ENCODE data around the gene MYLK4. TPM values are rescaled to one million over a fixed set of nuclear protein-coding genes. Genes with fewer than 3 reads are reported as not detected.

The MYLK4 gene
- total and polyA plus RNA-seq, 4 donors, result 1.4 to 3.8 (median 2.5) TPM

DNA sequence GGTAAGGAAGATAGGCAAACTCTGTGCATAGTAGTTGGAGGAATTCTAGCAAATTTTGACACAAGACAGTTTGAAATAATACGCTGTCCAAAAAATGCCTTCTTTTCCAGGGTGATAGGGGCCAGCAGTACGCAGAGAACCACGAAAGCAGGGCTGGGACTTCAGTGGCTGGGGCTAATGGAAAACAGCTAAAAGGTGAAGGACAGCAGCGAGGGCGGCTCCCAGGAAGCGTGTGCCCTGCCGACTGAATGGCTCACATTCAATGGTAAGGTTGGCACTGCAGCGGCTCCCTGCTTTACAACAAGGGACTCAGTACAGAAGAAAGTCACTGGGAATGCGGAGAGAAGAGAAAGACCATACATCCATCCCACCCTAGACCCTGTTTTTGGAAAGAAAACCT, 131.1 kb downstream of the MYLK4 start:
- H3K27ac ChIP-seq (ENCODE audit: low read depth, low read length), result no peak overlapping the region
- no peak for DNase-seq (ENCODE audit: low read depth in 4 of 6, low spot score in 6 of 6)
- WGBS (ENCODE audit: insufficient coverage), result 98% methylated on average over 5 of the region's 9 CpGs
- no peaks in the 10 kb centered on the region for H3K27me3 ChIP-seq (ENCODE audit: control insufficient read depth, insufficient read depth, low read length)
- no peak overlapping the region for H3K4me3 ChIP-seq (ENCODE audit: low read depth, low read length)
- no peaks in the 10 kb centered on the region for H3K36me3 ChIP-seq (ENCODE audit: control insufficient read depth, insufficient read depth, low read length)
- peaks cover 3% of the 10 kb centered on the region for H3K4me1 ChIP-seq (ENCODE audit: control insufficient read depth, insufficient read depth, low read length)
- no peaks in the 10 kb centered on the region for H3K9me3 ChIP-seq (ENCODE audit: control insufficient read depth, insufficient read depth, low read length)

- Histone ChIP-seq H3K4me1 (ENCODE audit: control insufficient read depth, insufficient read depth, low read length) (no peaks in the 10 kb centered on the region), H3K9me3 (ENCODE audit: control insufficient read depth, insufficient read depth, low read length) (peaks cover 2% of the 10 kb centered on the region), H3K36me3 (ENCODE audit: control insufficient read depth, insufficient read depth, low read length) (no peaks in the 10 kb centered on the region), H3K4me3 (ENCODE audit: low read depth, low read length) (no peak overlapping the region), H3K27me3 (ENCODE audit: control insufficient read depth, insufficient read depth, low read length) (no peaks in the 10 kb centered on the region), H3K27ac (ENCODE audit: low read depth, low read length) (no peak overlapping the region)
- no CpG with 5 or more reads among the region's 4 CpGs for WGBS (ENCODE audit: insufficient coverage)
- DNase-seq (ENCODE audit: low read depth in 4 of 6, low spot score in 6 of 6), result no peak
Observed at GRCh38 chr6:2617729-2618128, 133.0 kb downstream of the MYLK4 start.

- DNase-seq (ENCODE audit: low read depth in 4 of 6, low spot score in 6 of 6), result no peak
- Histone ChIP-seq H3K36me3 (ENCODE audit: control insufficient read depth, insufficient read depth, low read length) (no peaks in the 10 kb centered on the region), H3K4me3 (ENCODE audit: low read depth, low read length) (no peak overlapping the region), H3K9me3 (ENCODE audit: control insufficient read depth, insufficient read depth, low read length) (peaks cover 2% of the 10 kb centered on the region), H3K4me1 (ENCODE audit: control insufficient read depth, insufficient read depth, low read length) (no peaks in the 10 kb centered on the region), H3K27me3 (ENCODE audit: control insufficient read depth, insufficient read depth, low read length) (no peaks in the 10 kb centered on the region), H3K27ac (ENCODE audit: low read depth, low read length) (no peak overlapping the region)
- WGBS (ENCODE audit: insufficient coverage), result 40% methylated on average over 7 of the region's 7 CpGs
Observed at GRCh38 chr6:2616811-2617210, 133.9 kb downstream of the MYLK4 start.

- WGBS (ENCODE audit: insufficient coverage), result no CpG with 5 or more reads among the region's 3 CpGs
- Histone ChIP-seq H3K9me3 (ENCODE audit: control insufficient read depth, insufficient read depth, low read length) (peaks cover 2% of the 10 kb centered on the region), H3K4me1 (ENCODE audit: control insufficient read depth, insufficient read depth, low read length) (no peaks in the 10 kb centered on the region), H3K27ac (ENCODE audit: low read depth, low read length) (peak overlapping the region; percentile 47), H3K36me3 (ENCODE audit: control insufficient read depth, insufficient read depth, low read length) (no peaks in the 10 kb centered on the region), H3K4me3 (ENCODE audit: low read depth, low read length) (no peak overlapping the region), H3K27me3 (ENCODE audit: control insufficient read depth, insufficient read depth, low read length) (no peaks in the 10 kb centered on the region)
- DNase-seq (ENCODE audit: low read depth in 4 of 6, low spot score in 6 of 6), result no peak
Observed at GRCh38 chr6:2615251-2615650, 135.5 kb downstream of the MYLK4 start.

DNA sequence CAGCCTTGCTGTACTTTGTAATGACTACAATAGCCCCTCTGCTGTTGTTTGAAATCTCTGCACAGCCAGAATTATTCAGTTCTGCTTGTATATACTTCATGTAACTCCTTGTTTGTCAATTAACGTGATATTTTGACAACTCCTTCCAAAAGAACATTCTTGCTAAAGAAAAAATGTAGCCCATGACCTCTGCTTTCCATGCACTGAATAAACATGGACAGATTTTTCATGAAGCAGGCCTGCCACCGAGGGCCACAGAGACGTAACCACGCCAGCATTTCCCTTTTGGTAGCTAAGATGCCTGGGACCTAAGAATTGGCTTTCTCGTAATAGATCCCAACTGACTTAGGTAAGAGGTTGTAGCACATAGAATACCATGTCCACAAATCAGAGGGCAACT, 135.9 kb downstream of the MYLK4 start:
- 86% methylated on average over 4 of the region's 5 CpGs for WGBS (ENCODE audit: insufficient coverage)
- Histone ChIP-seq H3K36me3 (ENCODE audit: control insufficient read depth, insufficient read depth, low read length) (no peaks in the 10 kb centered on the region), H3K27me3 (ENCODE audit: control insufficient read depth, insufficient read depth, low read length) (no peaks in the 10 kb centered on the region)

GRCh38 chr6:2614155-2614554, 136.6 kb downstream of the MYLK4 start:
- no peaks in the 10 kb centered on the region for H3K36me3 ChIP-seq (ENCODE audit: control insufficient read depth, insufficient read depth, low read length)
- H3K4me1 ChIP-seq (ENCODE audit: control insufficient read depth, insufficient read depth, low read length), result no peaks in the 10 kb centered on the region
- H3K9me3 ChIP-seq (ENCODE audit: control insufficient read depth, insufficient read depth, low read length), result peaks cover 2% of the 10 kb centered on the region
- no peak overlapping the region for H3K4me3 ChIP-seq (ENCODE audit: low read depth, low read length)
- 100% methylated on average over 1 of the region's 6 CpGs for WGBS (ENCODE audit: insufficient coverage)
- H3K27me3 ChIP-seq (ENCODE audit: control insufficient read depth, insufficient read depth, low read length), result no peaks in the 10 kb centered on the region
- no peak for DNase-seq (ENCODE audit: low read depth in 4 of 6, low spot score in 6 of 6)
- H3K27ac ChIP-seq (ENCODE audit: low read depth, low read length), result no peak overlapping the region

More for the DNA sequence above, 135.9 kb downstream of the MYLK4 start:
- no peak for DNase-seq (ENCODE audit: low read depth in 4 of 6, low spot score in 6 of 6)
- peak overlapping the region; percentile 47 for H3K27ac ChIP-seq (ENCODE audit: low read depth, low read length)
- peaks cover 2% of the 10 kb centered on the region for H3K9me3 ChIP-seq (ENCODE audit: control insufficient read depth, insufficient read depth, low read length)
- no peak overlapping the region for H3K4me3 ChIP-seq (ENCODE audit: low read depth, low read length)
- no peaks in the 10 kb centered on the region for H3K4me1 ChIP-seq (ENCODE audit: control insufficient read depth, insufficient read depth, low read length)

Other genes with a start within 250 kb of the MYLK4 start
- gene WRNIP1, start 14.5 kb upstream of the MYLK4 start, total RNA-seq, result 10 to 100 TPM; 35.9 to 63.6 TPM
- gene WRNIP1, start 14.5 kb upstream of the MYLK4 start, polyA plus RNA-seq (ENCODE audit: insufficient read length in 2 of 2), result 10 to 100 TPM; 70.6 to 78.0 TPM
- gene SERPINB1, start 90.9 kb upstream of the MYLK4 start, total RNA-seq, result 10 to 100 TPM; 17.0 to 23.4 TPM
- 10 to 100 TPM; 12.0 to 14.0 TPM for gene SERPINB1, start 90.9 kb upstream of the MYLK4 start, polyA plus RNA-seq (ENCODE audit: insufficient read length in 2 of 2)
- gene SERPINB9, start 152.4 kb upstream of the MYLK4 start, total RNA-seq, result 10 to 100 TPM in 1 of 2 donors, 1 to 10 TPM in 1; 8.2 to 24.4 TPM
- 10 to 100 TPM; 19.2 to 20.6 TPM for gene SERPINB9, start 152.4 kb upstream of the MYLK4 start, polyA plus RNA-seq (ENCODE audit: insufficient read length in 2 of 2)
- gene SERPINB6, start 220.6 kb upstream of the MYLK4 start, total RNA-seq, result 10 to 100 TPM; 43.1 to 72.0 TPM
- 10 to 100 TPM; 81.6 to 82.5 TPM for gene SERPINB6, start 220.6 kb upstream of the MYLK4 start, polyA plus RNA-seq (ENCODE audit: insufficient read length in 2 of 2)
- 10 to 100 TPM; 12.2 to 40.5 TPM for gene NQO2, start 249.0 kb upstream of the MYLK4 start, total RNA-seq
- gene NQO2, start 249.0 kb upstream of the MYLK4 start, polyA plus RNA-seq (ENCODE audit: insufficient read length in 2 of 2), result 10 to 100 TPM; 45.2 to 63.0 TPM